Omental fat pad (tissue), 4 donors: Measurements from ENCODE around the gene SCNN1B. TPM values are rescaled to one million over a fixed set of nuclear protein-coding genes. Genes with fewer than 3 reads are reported as not detected.

Experiments
- total RNA-seq, 4 donors: library from RNA; depleted of rRNA; stranded (reverse); fragments of >200 nt; gene quantifications; one replicate each; pipeline ENCODE4 v1.1.0, GENCODE V29; 2016

SCNN1B gene
- total RNA-seq, 4 donors from 2014 or later: 1.6 to 17.7 (median 3.6) TPM

Other genes starting within 250 kb of the SCNN1B start
- 10 to 100 TPM; 12.7 to 17.5 (median 15.9) TPM for gene USP31, start 152.8 kb upstream of the SCNN1B start, total RNA-seq
- not detected for gene SCNN1G, start 119.6 kb upstream of the SCNN1B start, total RNA-seq
- gene COG7, start 150.9 kb downstream of the SCNN1B start, total RNA-seq: 10 to 100 TPM; 12.0 to 23.0 (median 13.3) TPM
- 10 to 100 TPM; 35.5 to 59.3 (median 40.8) TPM for gene GGA2, start 208.2 kb downstream of the SCNN1B start, total RNA-seq